GM18505 (cell line): Measurements from ENCODE around the gene TNFAIP6.
A peak's percentile ranks its signal among the peaks of the same experiment; 100 is the strongest.
"Not testable (repeated sequence)": the region's sequence is repeated elsewhere in the genome, so short reads cannot be mapped to it uniquely, and the experiment has no call there.

ENCODE experiments used
- ATAC-seq: cut with Tn5 transposase; IDR thresholded peaks from one replicate; pipeline ENCODE4 v1.9.1; 2021; ENCODE audit not compliant: unreplicated experiment
- POLR2A ChIP-seq: IDR thresholded peaks from 4 replicates; pipeline ENCODE4 v1.6.1; 2011; ENCODE audit warnings: borderline replicate concordance; ENCODE audit not compliant: insufficient read depth, insufficient read length; ENCODE audit errors: extremely low read depth

Gene TNFAIP6

GRCh38 chr2:151388011-151388410 lies 30.6 kb downstream of the TNFAIP6 start:
- no peak for ATAC-seq
- TF ChIP-seq POLR2A, result no peak

- ATAC-seq, result no peak
- TF ChIP-seq POLR2A, result no peak
Observed at GRCh38 chr2:151391436-151391835, 34.0 kb downstream of the TNFAIP6 start.

- ATAC-seq, result no peak
- no peak for TF ChIP-seq POLR2A
Observed at GRCh38 chr2:151394509-151394908, 37.1 kb downstream of the TNFAIP6 start.

GRCh38 chr2:151395509-151396374 lies 38.4 kb downstream of the TNFAIP6 start:
- ATAC-seq, result no peak

GRCh38 chr2:151399981-151400380 lies 42.6 kb downstream of the TNFAIP6 start:
- no peak for ATAC-seq

More at GRCh38 chr2:151395509-151396374, 38.4 kb downstream of the TNFAIP6 start:
- TF ChIP-seq POLR2A, result no peak

GRCh38 chr2:151401149-151401548 lies 43.8 kb downstream of the TNFAIP6 start:
- TF ChIP-seq POLR2A, result no peak
- no peak for ATAC-seq

More at GRCh38 chr2:151399981-151400380, 42.6 kb downstream of the TNFAIP6 start:
- no peak for TF ChIP-seq POLR2A

GRCh38 chr2:151403914-151404313 lies 46.5 kb downstream of the TNFAIP6 start:
- TF ChIP-seq POLR2A, result no peak
- ATAC-seq, result no peak

- no peak for TF ChIP-seq POLR2A
- no peak for ATAC-seq
Observed at GRCh38 chr2:151405376-151405775, 48.0 kb downstream of the TNFAIP6 start.

- no peak for ATAC-seq
- TF ChIP-seq POLR2A, result no peak
Observed at GRCh38 chr2:151407281-151407680, 49.9 kb downstream of the TNFAIP6 start.

GRCh38 chr2:151408788-151409600 lies 51.6 kb downstream of the TNFAIP6 start:
- ATAC-seq, result no peak
- no peak for TF ChIP-seq POLR2A

- peak; percentile 68 for TF ChIP-seq POLR2A
- ATAC-seq, result peak; percentile 94
Observed at GRCh38 chr2:151409601-151410484, 52.5 kb downstream of the TNFAIP6 start, which contains the start of gene RIF1. RIF1 (plus strand) TSS chr2:151409902; CDS start chr2:151410424, 522 bp downstream.

GRCh38 chr2:151410485-151410834 lies 53.1 kb downstream of the TNFAIP6 start:
- peak; percentile 42 for ATAC-seq
- TF ChIP-seq POLR2A, result no peak

GRCh38 chr2:151417650-151418049 lies 60.3 kb downstream of the TNFAIP6 start:
- ATAC-seq, result no peak

GRCh38 chr2:151421681-151422080 lies 64.3 kb downstream of the TNFAIP6 start:
- ATAC-seq, result not testable (repeated sequence)

More at GRCh38 chr2:151417650-151418049, 60.3 kb downstream of the TNFAIP6 start:
- no peak for TF ChIP-seq POLR2A
